ENCODE data around the gene MGRN1. TPM values are rescaled to one million over a fixed set of nuclear protein-coding genes. Genes with fewer than 3 reads are reported as not detected.

Gene MGRN1
- total and polyA plus RNA-seq, 2 of the 13 experiments (the other 11 are each of a cell fraction or from before 2014, with no cell fraction given), result 11.9 to 12.6 TPM

DNA sequence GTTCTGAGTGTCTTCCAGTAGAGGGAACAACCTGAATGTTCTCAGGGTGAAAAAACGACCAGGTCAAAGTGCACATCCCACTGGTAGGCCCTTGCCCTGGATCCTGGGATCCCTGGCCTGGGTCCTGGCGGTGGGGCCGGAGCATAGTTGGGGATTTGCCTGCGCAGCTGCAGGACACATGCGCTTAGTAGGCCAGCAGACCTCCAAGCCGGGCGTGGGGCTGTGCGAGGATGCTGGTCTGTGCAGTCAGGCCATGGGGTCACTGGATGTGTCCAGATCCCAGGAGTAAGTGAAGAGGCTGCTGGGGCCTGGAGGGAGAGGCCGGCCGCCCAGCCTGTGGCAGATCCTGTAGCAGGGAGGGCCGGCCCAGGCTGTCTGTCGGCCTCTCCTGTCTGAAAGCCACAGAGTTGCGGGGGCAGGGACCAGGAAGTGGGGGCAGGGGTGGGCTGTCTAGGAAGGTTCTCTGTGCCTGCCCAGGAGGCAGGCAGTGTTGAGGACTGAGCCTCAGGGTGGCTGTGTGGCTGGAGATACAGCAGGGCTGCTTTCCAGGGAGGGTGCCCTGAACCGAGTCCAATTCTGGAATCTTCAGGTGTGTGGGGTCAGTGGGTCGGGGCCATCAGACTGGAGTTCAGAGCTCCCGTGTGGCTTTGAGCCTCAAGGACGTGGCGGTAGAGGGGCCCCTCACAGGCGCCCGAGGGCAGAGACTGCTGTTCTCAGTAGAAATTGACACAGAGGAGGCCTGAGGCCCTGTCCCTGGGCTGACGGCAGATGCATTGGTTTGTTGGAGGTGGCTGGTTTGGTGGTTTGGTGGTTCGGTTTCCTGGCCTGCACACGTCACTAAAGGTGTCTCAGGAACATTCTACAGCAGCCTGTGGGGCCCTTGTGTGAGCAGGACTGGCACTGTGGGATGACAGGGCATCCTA, 51.5 kb downstream of the MGRN1 start (continued):
- TF ChIP-seq, protein P1, sequence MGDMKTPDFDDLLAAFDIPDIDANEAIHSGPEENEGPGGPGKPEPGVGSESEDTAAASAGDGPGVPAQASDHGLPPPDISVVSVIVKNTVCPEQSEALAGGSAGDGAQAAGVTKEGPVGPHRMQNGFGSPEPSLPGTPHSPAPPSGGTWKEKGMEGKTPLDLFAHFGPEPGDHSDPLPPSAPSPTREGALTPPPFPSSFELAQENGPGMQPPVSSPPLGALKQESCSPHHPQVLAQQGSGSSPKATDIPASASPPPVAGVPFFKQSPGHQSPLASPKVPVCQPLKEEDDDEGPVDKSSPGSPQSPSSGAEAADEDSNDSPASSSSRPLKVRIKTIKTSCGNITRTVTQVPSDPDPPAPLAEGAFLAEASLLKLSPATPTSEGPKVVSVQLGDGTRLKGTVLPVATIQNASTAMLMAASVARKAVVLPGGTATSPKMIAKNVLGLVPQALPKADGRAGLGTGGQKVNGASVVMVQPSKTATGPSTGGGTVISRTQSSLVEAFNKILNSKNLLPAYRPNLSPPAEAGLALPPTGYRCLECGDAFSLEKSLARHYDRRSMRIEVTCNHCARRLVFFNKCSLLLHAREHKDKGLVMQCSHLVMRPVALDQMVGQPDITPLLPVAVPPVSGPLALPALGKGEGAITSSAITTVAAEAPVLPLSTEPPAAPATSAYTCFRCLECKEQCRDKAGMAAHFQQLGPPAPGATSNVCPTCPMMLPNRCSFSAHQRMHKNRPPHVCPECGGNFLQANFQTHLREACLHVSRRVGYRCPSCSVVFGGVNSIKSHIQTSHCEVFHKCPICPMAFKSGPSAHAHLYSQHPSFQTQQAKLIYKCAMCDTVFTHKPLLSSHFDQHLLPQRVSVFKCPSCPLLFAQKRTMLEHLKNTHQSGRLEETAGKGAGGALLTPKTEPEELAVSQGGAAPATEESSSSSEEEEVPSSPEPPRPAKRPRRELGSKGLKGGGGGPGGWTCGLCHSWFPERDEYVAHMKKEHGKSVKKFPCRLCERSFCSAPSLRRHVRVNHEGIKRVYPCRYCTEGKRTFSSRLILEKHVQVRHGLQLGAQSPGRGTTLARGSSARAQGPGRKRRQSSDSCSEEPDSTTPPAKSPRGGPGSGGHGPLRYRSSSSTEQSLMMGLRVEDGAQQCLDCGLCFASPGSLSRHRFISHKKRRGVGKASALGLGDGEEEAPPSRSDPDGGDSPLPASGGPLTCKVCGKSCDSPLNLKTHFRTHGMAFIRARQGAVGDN (CRISPR knock-in tag; IDR thresholded peaks at IDR 0.05), result peak; percentile 78
- no peak for TF ChIP-seq ZNF207 (IDR thresholded peaks at IDR 0.05; ENCODE audit: borderline replicate concordance)

DNA sequence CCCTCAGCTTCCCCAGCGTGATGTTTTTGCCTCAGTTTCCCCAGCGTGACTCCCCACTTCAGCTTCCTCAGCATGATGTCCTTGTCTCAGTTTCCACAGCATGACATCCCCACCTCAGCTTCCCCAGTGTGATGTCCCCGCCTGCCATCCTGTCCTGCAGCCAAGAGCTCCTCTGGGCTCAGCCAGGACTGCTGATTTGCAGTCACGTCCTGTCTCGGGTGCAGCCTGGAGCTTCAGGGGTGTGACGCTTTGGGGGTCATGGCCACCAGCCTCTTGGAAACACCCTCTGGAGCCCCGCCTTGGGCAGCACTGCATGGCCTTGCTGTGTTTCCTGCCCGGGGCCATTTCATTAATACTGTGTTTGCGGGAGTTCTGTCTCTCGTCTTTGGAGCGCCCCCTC, 52.2 kb downstream of the MGRN1 start:
- Histone ChIP-seq H3K36me3 (replicated peaks in 1 of 2; ENCODE audit: control insufficient read depth in 1 of 2, insufficient read depth in 2 of 2, low read length in 2 of 2) (peaks cover 15 to 47% of the 10 kb centered on the region in 2 experiments; a peak in 4 of 5 replicates), H3K9me3 (ENCODE audit: low read length) (no peaks in the 10 kb centered on the region), H3K9ac (ENCODE audit: insufficient read depth, low read depth, low read length) (peak overlapping the region; percentile 46; the same call in 1 of the 2 replicates), H3K27ac (ENCODE audit: extremely low read length, insufficient read depth, low read length) (peak overlapping the region; percentile 70), H3K4me1 (ENCODE audit: insufficient read depth, low read length) (peaks cover 40% of the 10 kb centered on the region), H3K79me2 (ENCODE audit: insufficient read depth, low read length) (peaks cover 3% of the 10 kb centered on the region), H4K20me1 (ENCODE audit: insufficient read depth, low read length) (no peaks in the 10 kb centered on the region), H3K27me3 (ENCODE audit: control insufficient read depth in 1 of 2, insufficient read depth in 2 of 2, low read length in 2 of 2) (no peaks in the 10 kb centered on the region), H3K4me3 (replicated peaks in 1 of 3; ENCODE audit: insufficient read depth in 1 of 3, low read depth in 2 of 3, low read length in 3 of 3) (no peak overlapping the region), H3K4me2 (ENCODE audit: low read depth, low read length) (peak overlapping the region; percentile 7; the same call in 1 of the 2 replicates), H2AFZ (ENCODE audit: low read length) (no peak overlapping the region)
- ATAC-seq (no peak), DNase-seq (ENCODE audit: low spot score) (no peak), FAIRE-seq (no peak)
- POLR2A ChIA-PET, result interaction anchor here (2.1 kb wide), 1 partner anchor 58 kb away, joined by 4 read pairs; no protein-coding TSS in a partner anchor
- 92% methylated on average over 11 of the region's 11 CpGs for WGBS (ENCODE audit: low lambda C conversion rate)
- in situ Hi-C loops (cut with HindIII; ENCODE audit: extremely low pct_ligation_motif_present, low pct_unique_long_range_greater_than_20kb), result no loop called here
- CTCF ChIA-PET (ENCODE audit: low intra/inter-chr PET ratio, low total read pairs), result no interaction called here
- TF ChIP-seq MYNN (CRISPR knock-in tag; IDR thresholded peaks at IDR 0.05; ENCODE audit: low read depth) (no peak), RBM22 (optimal IDR thresholded peaks at IDR 0.05; ENCODE audit: low read length) (peak; percentile 8)
- intact Hi-C loops (cut with micrococcal nuclease; ENCODE audit: unreplicated experiment), result no loop called here
- no TSS peak for BruUV-seq (replicated peaks)

Data from HepG2 (cell line).